Pulmonary artery endothelial cell (primary cell): ENCODE results near the gene HOXD13. TPM values are rescaled to one million over a fixed set of nuclear protein-coding genes. Genes with fewer than 3 reads are reported as not detected.

Source experiments
- DNase-seq: peaks from one replicate; pipeline ENCODE4 v3.0.0-alpha.2; 2011; ENCODE audit warnings: low read depth, low spot score
- total RNA-seq: library from RNA; depleted of rRNA; stranded (reverse); fragments of >200 nt; gene quantifications from 2 replicates; pipeline ENCODE4 v1.2.3, GENCODE V29; 2014

Gene HOXD13
- total RNA-seq, result not detected in 2 replicates

GRCh38 chr2:176092270-176093144, at the start of gene HOXD13:
Gene HOXD13 (plus strand): TSS chr2:176092721. CDS start chr2:176092891, 170 bp downstream.
- no peak for DNase-seq

- no peak for DNase-seq
These were observed 36.1 kb upstream of the HOXD13 start for GRCh38 chr2:176056406-176056805.

- DNase-seq, result no peak
These were observed 28.6 kb upstream of the HOXD13 start for GRCh38 chr2:176063958-176064357.

- no peak for DNase-seq
These were observed 25.6 kb upstream of the HOXD13 start for GRCh38 chr2:176066645-176067588.

- DNase-seq, result no peak
These were observed 24.7 kb upstream of the HOXD13 start for GRCh38 chr2:176067589-176068418.

- DNase-seq, result no peak
These were observed 24.1 kb upstream of the HOXD13 start for GRCh38 chr2:176068419-176068832.

GRCh38 chr2:176071330-176072291, 20.9 kb upstream of the HOXD13 start:
- no peak for DNase-seq

- no peak for DNase-seq
These were observed 20.2 kb upstream of the HOXD13 start for GRCh38 chr2:176072292-176072669.

GRCh38 chr2:176072951-176073904, 19.3 kb upstream of the HOXD13 start:
- DNase-seq, result no peak

- no peak for DNase-seq
These were observed 17.5 kb upstream of the HOXD13 start for GRCh38 chr2:176074919-176075425.

- DNase-seq, result no peak
These were observed 17.0 kb upstream of the HOXD13 start for GRCh38 chr2:176075481-176075880.

GRCh38 chr2:176076063-176076462, 16.5 kb upstream of the HOXD13 start:
- no peak for DNase-seq

GRCh38 chr2:176076796-176077195, 15.7 kb upstream of the HOXD13 start:
- no peak for DNase-seq

GRCh38 chr2:176078541-176079284, 13.8 kb upstream of the HOXD13 start:
- DNase-seq, result no peak

GRCh38 chr2:176079285-176079830, 13.2 kb upstream of the HOXD13 start:
- DNase-seq, result no peak

- DNase-seq, result no peak
These were observed 12.5 kb upstream of the HOXD13 start for GRCh38 chr2:176079831-176080539.
